Upper lobe of left lung (tissue), 6 donors: ENCODE results near the gene SLC9A9. TPM values are rescaled to one million over a fixed set of nuclear protein-coding genes. Genes with fewer than 3 reads are reported as not detected.

Experiments
- ATAC-seq, 2 donors: fragments of 200-7000 bp; cut with Tn5 transposase; one replicate each; pipeline ENCODE4 v1.9.1; 2022; ENCODE audit warnings: mild to moderate bottlenecking in 2 of 2, moderate library complexity in 2 of 2; ENCODE audit not compliant: low FRiP score in 2 of 2
- DNase-seq, 2 donors: peaks; one replicate each; pipeline ENCODE4 v3.0.0-alpha.2; 2019 to 2020
- H3K27ac ChIP-seq, 4 donors: fragments of 200-600 bp; sonication (generic); one replicate each; pipeline ENCODE4 v1.5.1; 2016 to 2019
- H3K27me3 ChIP-seq, 4 donors: fragments of 200-600 bp; sonication (generic); one replicate each; pipeline ENCODE4 v1.5.1; 2017 to 2019
- H3K36me3 ChIP-seq, 4 donors: fragments of 200-600 bp; sonication (generic); one replicate each; pipeline ENCODE4 v1.5.1; 2016 to 2019
- H3K4me1 ChIP-seq, 4 donors: fragments of 200-600 bp; sonication (generic); one replicate each; pipeline ENCODE4 v1.5.1; 2018 to 2019
- H3K4me3 ChIP-seq, 4 donors: fragments of 200-600 bp; sonication (generic); one replicate each; pipeline ENCODE4 v1.5.1; 2017 to 2019; ENCODE audit warnings: mild to moderate bottlenecking in 2 of 4, moderate library complexity in 1 of 4
- H3K9me3 ChIP-seq, 4 donors: fragments of 200-600 bp; sonication (generic); one replicate each; pipeline ENCODE4 v1.5.1; 2018 to 2019
- EP300 ChIP-seq, 4 donors: sonication (generic); formaldehyde crosslinking; IDR thresholded peaks; one replicate each; pipeline ENCODE4 v1.5.1; 2017; ENCODE audit warnings: antibody characterized with exemption in 4 of 4, control low read depth in 2 of 4
- POLR2A ChIP-seq, 4 donors: fragments of 450-650 bp; IDR thresholded peaks; one replicate each; pipeline ENCODE4 v1.5.1; 2016 to 2017; ENCODE audit warnings: antibody characterized with exemption in 4 of 4, mild to moderate bottlenecking in 2 of 4
- POLR2AphosphoS5 ChIP-seq, 2 donors: sonication (generic); formaldehyde crosslinking; IDR thresholded peaks; one replicate each; pipeline ENCODE4 v1.5.1; 2017; ENCODE audit warnings: antibody characterized with exemption in 2 of 2
- WGBS, 2 donors: methylation state at CpG; one replicate each; pipeline ENCODE4 v1.1.5; 2017 to 2018; 5-methylcytosine and 5-hydroxymethylcytosine counted together
- total RNA-seq, 6 donors: library from RNA; depleted of rRNA in 4 of 6; stranded (reverse); fragments of >200 nt in 4 of 6; gene quantifications; one replicate each; pipeline versions ENCODE4 v1.1.0 to v1.2.1, GENCODE V29; 2016 to 2021
- TF ChIP-seq, protein P1 (sequence below), 6 experiments: fragments of 450-650 bp in 4 of 6; fragments of 200-600 bp in 2 of 6; sonication (generic) in 2 of 6; IDR thresholded peaks; one replicate each; pipeline ENCODE4 v1.5.1; 2016 to 2019; ENCODE audit warnings: antibody characterized with exemption in 6 of 6
- donor health status: DM: no; HTN: no; CAD: no; lungs with moderate emphysema.
- donor health status: DM: no; HTN: yes; CAD: no; lungs with severe emphysema.

The SLC9A9 gene
- total RNA-seq, 6 donors from 2014 or later = 4.2 to 20.4 (median 8.7) TPM

DNA sequence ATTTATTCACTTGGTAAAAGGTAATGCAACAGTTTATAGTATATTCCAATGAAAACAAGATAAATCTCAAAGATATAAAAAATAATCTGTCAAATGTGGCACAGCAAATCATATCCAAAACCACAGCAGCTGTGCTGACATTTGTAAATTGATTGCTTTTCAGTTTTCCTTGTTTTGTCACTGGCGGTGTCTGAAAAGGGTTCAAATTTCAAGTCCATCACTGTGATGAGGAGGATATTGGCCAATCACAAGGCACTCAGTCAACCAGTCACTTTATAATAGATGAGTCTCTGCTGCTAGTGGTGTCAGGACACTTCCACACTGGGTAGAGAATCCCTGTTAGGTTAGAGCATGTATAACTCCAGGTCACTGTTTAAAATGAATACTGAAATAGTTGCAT is 154.8 kb downstream of the SLC9A9 start:
- WGBS, 2 donors = 90 to 100% methylated on average over 1 of the region's 1 CpG
- Histone ChIP-seq H3K27ac (no peak overlapping the region), H3K4me3 (no peak overlapping the region), H3K9me3 (no peaks in the 10 kb centered on the region), H3K27me3 (no peaks in the 10 kb centered on the region), H3K4me1 (no peaks in the 10 kb centered on the region), H3K36me3 (no peaks in the 10 kb centered on the region)
- no peak for ATAC-seq
- TF ChIP-seq POLR2AphosphoS5 (IDR thresholded peaks at IDR 0.05) = no peak
- TF ChIP-seq EP300 (IDR thresholded peaks at IDR 0.05) = no peak
- TF ChIP-seq, protein P1, sequence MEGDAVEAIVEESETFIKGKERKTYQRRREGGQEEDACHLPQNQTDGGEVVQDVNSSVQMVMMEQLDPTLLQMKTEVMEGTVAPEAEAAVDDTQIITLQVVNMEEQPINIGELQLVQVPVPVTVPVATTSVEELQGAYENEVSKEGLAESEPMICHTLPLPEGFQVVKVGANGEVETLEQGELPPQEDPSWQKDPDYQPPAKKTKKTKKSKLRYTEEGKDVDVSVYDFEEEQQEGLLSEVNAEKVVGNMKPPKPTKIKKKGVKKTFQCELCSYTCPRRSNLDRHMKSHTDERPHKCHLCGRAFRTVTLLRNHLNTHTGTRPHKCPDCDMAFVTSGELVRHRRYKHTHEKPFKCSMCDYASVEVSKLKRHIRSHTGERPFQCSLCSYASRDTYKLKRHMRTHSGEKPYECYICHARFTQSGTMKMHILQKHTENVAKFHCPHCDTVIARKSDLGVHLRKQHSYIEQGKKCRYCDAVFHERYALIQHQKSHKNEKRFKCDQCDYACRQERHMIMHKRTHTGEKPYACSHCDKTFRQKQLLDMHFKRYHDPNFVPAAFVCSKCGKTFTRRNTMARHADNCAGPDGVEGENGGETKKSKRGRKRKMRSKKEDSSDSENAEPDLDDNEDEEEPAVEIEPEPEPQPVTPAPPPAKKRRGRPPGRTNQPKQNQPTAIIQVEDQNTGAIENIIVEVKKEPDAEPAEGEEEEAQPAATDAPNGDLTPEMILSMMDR (IDR thresholded peaks at IDR 0.05) = no peak
- no peak for TF ChIP-seq POLR2A (IDR thresholded peaks at IDR 0.05)
- no peak for DNase-seq

DNA sequence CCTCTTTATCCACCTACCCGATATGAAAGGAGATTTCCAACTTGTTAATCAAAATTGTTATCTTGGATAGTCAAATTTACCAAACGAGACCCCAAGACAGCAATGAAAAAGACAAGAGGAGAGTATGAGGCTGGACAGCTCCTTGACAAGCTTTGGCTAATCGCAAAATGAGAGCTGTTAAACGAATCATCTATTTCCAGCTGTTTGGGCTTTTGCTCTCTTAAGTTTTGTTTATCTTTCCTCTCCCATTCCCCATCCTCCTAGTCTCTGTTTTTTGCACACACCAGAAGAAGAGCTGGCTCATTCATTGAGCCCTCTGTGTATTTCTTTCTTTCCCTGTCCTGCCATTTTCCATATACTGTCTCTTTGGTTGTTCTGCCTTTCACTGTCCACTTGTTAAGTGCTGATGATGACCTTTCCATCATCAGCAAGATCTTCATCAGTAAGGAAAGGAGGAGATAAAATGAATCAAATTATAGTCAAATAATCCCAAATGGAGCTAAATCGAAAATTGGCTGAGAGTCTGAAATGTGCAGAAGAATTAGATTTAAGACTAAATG is 161.6 kb downstream of the SLC9A9 start:
- Histone ChIP-seq H3K9me3 (no peaks in the 10 kb centered on the region), H3K36me3 (no peaks in the 10 kb centered on the region), H3K27ac (no peak overlapping the region), H3K27me3 (no peaks in the 10 kb centered on the region), H3K4me1 (no peaks in the 10 kb centered on the region), H3K4me3 (no peak overlapping the region)
- TF ChIP-seq POLR2A (IDR thresholded peaks at IDR 0.05) = no peak
- no peak for TF ChIP-seq EP300 (IDR thresholded peaks at IDR 0.05)
- TF ChIP-seq, protein P1 (IDR thresholded peaks at IDR 0.05) = no peak
- no peak for TF ChIP-seq POLR2AphosphoS5 (IDR thresholded peaks at IDR 0.05)
- DNase-seq (no peak), ATAC-seq (no peak)
- WGBS, 2 donors = 68 to 86% methylated on average over 5 of the region's 5 CpGs

DNA sequence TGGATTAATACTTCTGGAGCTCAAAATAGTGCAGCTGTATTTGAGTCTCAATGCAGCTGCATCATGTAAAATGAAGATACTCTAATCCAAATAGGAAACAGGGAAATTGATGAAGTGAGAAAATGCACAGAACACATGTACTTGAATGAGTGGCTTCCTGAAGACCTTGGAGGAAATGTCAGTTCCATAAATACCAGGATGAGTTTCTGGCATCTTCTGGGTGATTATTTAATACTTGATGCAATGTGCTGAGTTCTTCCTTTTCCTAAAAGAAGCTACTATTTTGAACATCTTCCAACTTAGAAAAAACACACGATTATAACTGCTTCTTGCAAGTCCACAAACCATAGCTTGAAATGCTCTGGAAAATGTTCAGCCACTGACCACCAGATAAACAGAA is 162.8 kb downstream of the SLC9A9 start:
- H3K27ac ChIP-seq = no peak overlapping the region
- ATAC-seq (no peak), DNase-seq (no peak)
- 44 to 46% methylated on average over 1 of the region's 1 CpG for WGBS, 2 donors
- H3K4me3 ChIP-seq = no peak overlapping the region
- no peaks in the 10 kb centered on the region for H3K27me3 ChIP-seq
- no peaks in the 10 kb centered on the region for H3K9me3 ChIP-seq
- H3K36me3 ChIP-seq = no peaks in the 10 kb centered on the region
- TF ChIP-seq POLR2A (IDR thresholded peaks at IDR 0.05) (no peak), EP300 (IDR thresholded peaks at IDR 0.05) (no peak), POLR2AphosphoS5 (IDR thresholded peaks at IDR 0.05) (no peak)
- TF ChIP-seq, protein P1 (IDR thresholded peaks at IDR 0.05) = no peak
- H3K4me1 ChIP-seq = no peaks in the 10 kb centered on the region

DNA sequence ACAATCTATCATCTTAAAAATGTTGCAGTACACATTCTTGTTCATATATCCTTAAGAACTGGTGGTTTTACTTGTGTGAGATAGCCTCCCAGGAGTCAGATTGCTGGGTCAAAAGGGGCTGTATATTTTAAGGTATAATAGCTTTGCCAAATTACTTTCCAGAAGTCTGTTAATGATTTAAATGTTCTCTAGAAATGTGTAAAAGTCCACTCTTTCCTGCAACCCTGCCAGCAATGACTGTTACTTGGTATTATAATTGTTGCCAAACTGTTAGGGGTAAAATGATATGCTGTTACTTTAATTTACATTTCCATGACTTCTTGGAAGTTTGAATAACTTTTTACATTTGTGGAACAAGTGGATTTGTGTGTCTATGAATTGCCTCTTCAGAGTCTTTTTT is 170.8 kb downstream of the SLC9A9 start:
- TF ChIP-seq, protein P1 (IDR thresholded peaks at IDR 0.05) = no peak
- no peak for DNase-seq
- Histone ChIP-seq H3K9me3 (no peaks in the 10 kb centered on the region), H3K4me1 (peaks cover 0 to 4% (median 4%) of the 10 kb centered on the region in 4 donors), H3K4me3 (no peak overlapping the region), H3K36me3 (no peaks in the 10 kb centered on the region), H3K27ac (no peak overlapping the region), H3K27me3 (no peaks in the 10 kb centered on the region)
- no peak for ATAC-seq

DNA sequence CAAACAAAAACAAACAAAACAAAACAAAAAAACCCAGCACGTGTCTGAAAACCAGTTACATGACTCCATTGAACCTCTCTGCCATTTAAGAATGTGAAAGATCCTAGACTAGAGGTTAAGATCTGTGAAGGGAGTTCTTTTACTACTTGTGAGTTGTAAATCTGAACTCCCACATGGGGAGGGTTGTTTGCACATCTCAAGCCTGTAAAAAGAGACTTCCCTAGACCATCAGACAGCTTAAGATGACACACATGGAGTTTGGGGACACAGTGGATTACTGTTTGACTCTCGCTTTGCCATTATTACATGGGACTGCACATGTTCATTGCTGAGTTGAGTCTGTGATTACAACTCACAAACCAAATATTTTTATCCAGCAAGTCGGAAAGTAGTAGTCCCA is 171.5 kb downstream of the SLC9A9 start:
- DNase-seq (no peak), ATAC-seq (no peak)
- 79 to 82% methylated on average over 3 of the region's 3 CpGs for whole genome bisulfite sequencing, 2 donors
- peaks cover 0 to 4% (median 4%) of the 10 kb centered on the region in 4 donors for H3K4me1 ChIP-seq
- TF ChIP-seq, protein P1 (IDR thresholded peaks at IDR 0.05) = no peak
- TF ChIP-seq POLR2AphosphoS5 (IDR thresholded peaks at IDR 0.05) (no peak), EP300 (IDR thresholded peaks at IDR 0.05) (no peak), POLR2A (IDR thresholded peaks at IDR 0.05) (no peak)
- no peak overlapping the region for H3K27ac ChIP-seq
- H3K27me3 ChIP-seq = no peaks in the 10 kb centered on the region
- H3K36me3 ChIP-seq = no peaks in the 10 kb centered on the region
- H3K4me3 ChIP-seq = no peak overlapping the region
- H3K9me3 ChIP-seq = no peaks in the 10 kb centered on the region
